K562 (cell line): ENCODE results near the gene CMTR1. TPM values are rescaled to one million over a fixed set of nuclear protein-coding genes. Genes with fewer than 3 reads are reported as not detected.

Experiments used
- ATAC-seq: fragments of 200-7000 bp; cut with Tn5 transposase; 3 replicates; pipeline ENCODE4 v1.9.1; 2020; ENCODE audit warnings: moderate library complexity
- BruUV-seq: library from RNA; stranded (reverse); fragments of 400-500 nt; replicated peaks from 2 replicates; lab custom pipeline; 2021; lab: Mats Ljungman, UMichigan
- CTCF ChIA-PET: fragments of 300-600 bp; formaldehyde crosslinking; extraction: SDS; loops from one replicate; lab custom pipeline; 2021; ENCODE audit warnings: low intra/inter-chr PET ratio; lab: Yijun Ruan, JAX
- POLR2A ChIA-PET: fragments of 300-600, 350-650 bp; sonication (Branson Sonifier 250); formaldehyde crosslinking; extraction: SDS; loops from one replicate; lab custom pipeline; 2021; ENCODE audit warnings: antibody characterized with exemption, inconsistent platforms; lab: Yijun Ruan, JAX
- DNase-seq, 4 experiments: peaks; one replicate each; pipeline versions ENCODE4 v3.0.0 to v3.0.0-alpha.2; 2011 to 2018; ENCODE audit warnings: low spot score in 3 of 4, mixed read lengths in 3 of 4; ENCODE audit errors: extremely low read depth in 1 of 4
- FAIRE-seq: peaks from 2 replicates; lab custom pipeline; 2011; peaks lifted over from hg19 to GRCh38; lab: Jason Lieb, UNC
- H2AFZ ChIP-seq: 2 replicates; pipeline ENCODE4 v1.6.0; 2011; ENCODE audit warnings: low read depth, low read length, control low read depth, inconsistent platforms
- H3K27ac ChIP-seq: fragments of 200-600 bp; 3 replicates; pipeline ENCODE4 v1.8.0; 2011; ENCODE audit warnings: low read depth, mild to moderate bottlenecking, control low read depth, inconsistent platforms, low read length, moderate library complexity, mixed read lengths; ENCODE audit errors: extremely low read depth
- H3K27me3 ChIP-seq, 2 experiments: fragments of 300-600 bp in 1 of 2; 2 replicates in 1 of 2; 3 replicates in 1 of 2; pipeline versions ENCODE4 v1.6.0 to v1.8.0; 2011; ENCODE audit warnings: inconsistent platforms in 2 of 2, low read length in 2 of 2, mild to moderate bottlenecking in 1 of 2, mixed read lengths in 1 of 2, moderate library complexity in 1 of 2; ENCODE audit not compliant: control insufficient read depth in 2 of 2, insufficient read depth in 2 of 2
- H3K36me3 ChIP-seq: fragments of 300-600 bp; 3 replicates; pipeline ENCODE4 v1.8.0; 2011; ENCODE audit warnings: mild to moderate bottlenecking, low read length, inconsistent platforms; ENCODE audit not compliant: control insufficient read depth, insufficient read depth
- H3K4me1 ChIP-seq, 2 experiments: fragments of 200-600 bp in 1 of 2; replicated peaks in 1 of 2; 2 replicates in 1 of 2; 3 replicates in 1 of 2; pipeline versions ENCODE4 v1.5.1 to v1.8.0; 2011; ENCODE audit warnings: inconsistent platforms in 2 of 2, low read length in 2 of 2, mild to moderate bottlenecking in 1 of 2, mixed read lengths in 1 of 2, moderate library complexity in 1 of 2; ENCODE audit not compliant: control insufficient read depth in 2 of 2, insufficient read depth in 2 of 2
- H3K4me2 ChIP-seq: 2 replicates; pipeline ENCODE4 v1.6.1; 2011; ENCODE audit warnings: low read length, control low read depth, inconsistent platforms, mixed read lengths; ENCODE audit not compliant: insufficient read depth
- H3K4me3 ChIP-seq: fragments of 200-600 bp; sonication (generic), shearing (Covaris generic); 2 replicates; pipeline ENCODE4 v1.5.1; 2016; ENCODE audit warnings: control low read depth, inconsistent platforms
- H3K79me2 ChIP-seq: fragments of 200-600 bp; 3 replicates; pipeline ENCODE4 v1.8.0; 2011; ENCODE audit warnings: low read length, inconsistent platforms; ENCODE audit not compliant: control insufficient read depth, insufficient read depth
- H3K9ac ChIP-seq, 2 experiments: 2 replicates each; pipeline versions ENCODE4 v1.6.0 to v1.6.1; 2011; ENCODE audit warnings: low read depth in 2 of 2, low read length in 2 of 2, control low read depth in 1 of 2, inconsistent platforms in 1 of 2, mild to moderate bottlenecking in 1 of 2, mixed read lengths in 1 of 2; ENCODE audit not compliant: insufficient read depth in 1 of 2
- H3K9me1 ChIP-seq: one replicate; pipeline ENCODE4 v1.6.0; 2011; ENCODE audit warnings: inconsistent platforms, mild to moderate bottlenecking, low read length, moderate library complexity; ENCODE audit not compliant: control insufficient read depth, insufficient read depth
- H3K9me3 ChIP-seq: replicated peaks from 2 replicates; pipeline ENCODE4 v1.5.1; 2011; ENCODE audit warnings: low read depth, low read length, inconsistent platforms; ENCODE audit not compliant: control insufficient read depth, insufficient read depth
- H4K20me1 ChIP-seq: replicated peaks from 2 replicates; pipeline ENCODE4 v1.6.1; 2011; ENCODE audit warnings: low read length, inconsistent platforms, mixed read lengths; ENCODE audit not compliant: control insufficient read depth, insufficient read depth
- CBX3 ChIP-seq, 2 experiments: IDR thresholded peaks; 1 replicate in 1 of 2; 2 replicates in 1 of 2; pipeline ENCODE4 v1.6.1; 2012; ENCODE audit warnings: inconsistent platforms in 2 of 2, low read length in 2 of 2, borderline replicate concordance in 1 of 2, control low read depth in 1 of 2
- DACH1 ChIP-seq: fragments of 450-650 bp; IDR thresholded peaks from 2 replicates; pipeline ENCODE4 v1.6.1; 2018; ENCODE audit not compliant: partially characterized antibody
- E2F3 ChIP-seq: fragments of 250-450 bp; sonication (Bioruptor Pico); IDR thresholded peaks from 2 replicates; pipeline ENCODE4 v1.4.0; 2020; ENCODE audit warnings: mild to moderate bottlenecking
- TRIM28 ChIP-seq: fragments of 450-650 bp; IDR thresholded peaks from 2 replicates; pipeline ENCODE4 v1.6.1; 2017
- ZNF175 ChIP-seq: fragments of 200-800 bp; sonication (Bioruptor generic); IDR thresholded peaks from 2 replicates; pipeline ENCODE4 v1.6.1; 2016; ENCODE audit warnings: low read depth, mild to moderate bottlenecking, missing genetic modification characterization, missing compliant biosample characterization
- WGBS: fragments of 100-300 bp; shearing (Covaris generic); methylation state at CpG from one replicate; pipeline ENCODE4 v1.1.6; 2016; ENCODE audit warnings: low coverage, mixed read lengths; ENCODE audit not compliant: insufficient coverage; ENCODE audit errors: missing lambda C conversion rate; 5-methylcytosine and 5-hydroxymethylcytosine counted together
- in situ Hi-C: fragments of 300-500 bp; cut with MboI; formaldehyde crosslinking; loops from 4 replicates; pipeline ENCODE4 v1.15.0; 2018; ENCODE audit warnings: inconsistent platforms, mixed read lengths
- intact Hi-C: fragments of 100-400 bp; cut with micrococcal nuclease; formaldehyde crosslinking; loops from 2 replicates; pipeline ENCODE4 v1.14.2; 2022
- polyA plus RNA-seq, 8 experiments: library from polyadenylated mRNA; depleted of rRNA in 4 of 8; stranded (reverse) in 5 of 8; unstranded in 3 of 8; fragments of >200 nt; fragmentation: Nextera tagmentation in 2 of 8; fragmentation: Illumina TruSeq in 1 of 8; extraction: Ambion mirVana in 2 of 8; extraction: Trizol in 1 of 8; gene quantifications; 2 replicates each; pipeline versions ENCODE4 v1.2.1 to v1.2.3, GENCODE V29; 2011 to 2014; ENCODE audit warnings: inconsistent platforms in 1 of 8, missing spikeins in 1 of 8
- total RNA-seq, 7 experiments: library from RNA; depleted of rRNA in 6 of 7; stranded (reverse); fragments of >200 nt in 6 of 7; fragmentation: Illumina TruSeq in 2 of 7; extraction: Trizol in 2 of 7; gene quantifications; 2 replicates each; pipeline versions ENCODE4 v1.2.1 to v1.2.3, GENCODE V29; 2011 to 2021; ENCODE audit warnings: low replicate concordance in 1 of 7
- TF ChIP-seq, protein P1 (sequence below), 2 experiments: IDR thresholded peaks in 1 of 2; conservative IDR thresholded peaks in 1 of 2; 2 replicates each; pipeline ENCODE4 v1.6.1; 2016; ENCODE audit warnings: low read depth in 2 of 2, mild to moderate bottlenecking in 1 of 2, missing compliant biosample characterization in 1 of 2, missing genetic modification characterization in 1 of 2, moderate library complexity in 1 of 2

The CMTR1 gene
- total and polyA plus RNA-seq, 9 of the 15 experiments (the other 6 are each of a cell fraction or from before 2014, with no cell fraction given), result 2.9 to 63.5 (median 49.5) TPM

DNA sequence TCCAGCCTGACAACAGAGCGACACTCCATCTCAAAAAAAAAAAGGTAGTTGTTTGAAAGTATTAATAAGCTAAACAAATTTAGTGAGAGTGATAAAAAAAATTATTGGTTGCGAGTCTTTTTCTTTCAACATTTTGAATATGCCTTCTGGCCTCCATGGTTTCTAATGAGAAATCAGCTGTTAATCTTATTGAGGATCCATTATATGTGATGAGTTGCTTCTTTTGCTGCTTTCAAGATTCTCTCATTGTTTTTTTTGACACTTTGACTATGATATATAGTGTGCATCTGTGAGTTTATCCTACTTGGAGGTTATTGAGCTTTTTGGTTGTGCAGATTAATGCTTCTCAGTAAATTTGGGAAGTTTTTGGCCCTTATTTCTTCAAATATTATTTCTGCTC lies 15.6 kb upstream of the CMTR1 start:
- H3K27ac ChIP-seq, result no peak overlapping the region
- no peak overlapping the region for H3K4me2 ChIP-seq
- TF ChIP-seq, protein P1, sequence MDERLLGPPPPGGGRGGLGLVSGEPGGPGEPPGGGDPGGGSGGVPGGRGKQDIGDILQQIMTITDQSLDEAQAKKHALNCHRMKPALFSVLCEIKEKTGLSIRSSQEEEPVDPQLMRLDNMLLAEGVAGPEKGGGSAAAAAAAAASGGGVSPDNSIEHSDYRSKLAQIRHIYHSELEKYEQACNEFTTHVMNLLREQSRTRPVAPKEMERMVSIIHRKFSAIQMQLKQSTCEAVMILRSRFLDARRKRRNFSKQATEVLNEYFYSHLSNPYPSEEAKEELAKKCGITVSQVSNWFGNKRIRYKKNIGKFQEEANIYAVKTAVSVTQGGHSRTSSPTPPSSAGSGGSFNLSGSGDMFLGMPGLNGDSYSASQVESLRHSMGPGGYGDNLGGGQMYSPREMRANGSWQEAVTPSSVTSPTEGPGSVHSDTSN (CRISPR knock-in tag; IDR thresholded peaks at IDR 0.05; ENCODE audit: low read depth), result no peak
- TF ChIP-seq, protein P1 (tag; conservative IDR thresholded peaks at IDR 0.05; ENCODE audit: low read depth), result 0 out of 2 replicates have a peak, but pooled peaks have one; percentile 41
- peak; percentile 25 for TF ChIP-seq DACH1
- TF ChIP-seq TRIM28, result peak; percentile 82
- TF ChIP-seq CBX3 (IDR thresholded peaks at IDR 0.05; ENCODE audit: borderline replicate concordance in 1 of 2, low read length in 2 of 2), result peak in 1 of 2 experiments; percentile 88; a peak in 2 of 3 replicates
- no peak for TF ChIP-seq ZNF175 (CRISPR knock-in tag)
- TF ChIP-seq E2F3 (CRISPR knock-in tag), result no peak
- intact Hi-C loops, result no loop called here
- no peaks in the 10 kb centered on the region; the same call in 1 of the 2 replicates for H3K9me3 ChIP-seq
- no peaks in the 10 kb centered on the region for H3K79me2 ChIP-seq
- H3K4me3 ChIP-seq, result no peak overlapping the region
- 77% methylated on average over 2 of the region's 2 CpGs for WGBS
- H3K9ac ChIP-seq, result no peak overlapping the region
- no peaks in the 10 kb centered on the region for H3K4me1 ChIP-seq
- CTCF ChIA-PET, result no interaction called here
- ATAC-seq, result no peak
- no peaks in the 10 kb centered on the region for H3K36me3 ChIP-seq
- H3K9me1 ChIP-seq, result no peaks in the 10 kb centered on the region
- POLR2A ChIA-PET, result interaction anchor here (0.6 to 1.1 kb wide), 2 partner anchors 19 to 74 kb away, joined by 3 read pairs; no protein-coding TSS in a partner anchor
- no peaks in the 10 kb centered on the region for H4K20me1 ChIP-seq
- no peak for DNase-seq
- no peaks in the 10 kb centered on the region for H3K27me3 ChIP-seq
- in situ Hi-C loops, result no loop called here
- no peak for FAIRE-seq
- no peak overlapping the region for H2AFZ ChIP-seq
- BruUV-seq, result no TSS peak
